ENCODE measurements around the gene HARS2.
"Not testable (repeated sequence)": the region's sequence is repeated elsewhere in the genome, so short reads cannot be mapped to it uniquely, and the experiment has no call there.

Gene HARS2, protein sequence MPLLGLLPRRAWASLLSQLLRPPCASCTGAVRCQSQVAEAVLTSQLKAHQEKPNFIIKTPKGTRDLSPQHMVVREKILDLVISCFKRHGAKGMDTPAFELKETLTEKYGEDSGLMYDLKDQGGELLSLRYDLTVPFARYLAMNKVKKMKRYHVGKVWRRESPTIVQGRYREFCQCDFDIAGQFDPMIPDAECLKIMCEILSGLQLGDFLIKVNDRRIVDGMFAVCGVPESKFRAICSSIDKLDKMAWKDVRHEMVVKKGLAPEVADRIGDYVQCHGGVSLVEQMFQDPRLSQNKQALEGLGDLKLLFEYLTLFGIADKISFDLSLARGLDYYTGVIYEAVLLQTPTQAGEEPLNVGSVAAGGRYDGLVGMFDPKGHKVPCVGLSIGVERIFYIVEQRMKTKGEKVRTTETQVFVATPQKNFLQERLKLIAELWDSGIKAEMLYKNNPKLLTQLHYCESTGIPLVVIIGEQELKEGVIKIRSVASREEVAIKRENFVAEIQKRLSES

DNA sequence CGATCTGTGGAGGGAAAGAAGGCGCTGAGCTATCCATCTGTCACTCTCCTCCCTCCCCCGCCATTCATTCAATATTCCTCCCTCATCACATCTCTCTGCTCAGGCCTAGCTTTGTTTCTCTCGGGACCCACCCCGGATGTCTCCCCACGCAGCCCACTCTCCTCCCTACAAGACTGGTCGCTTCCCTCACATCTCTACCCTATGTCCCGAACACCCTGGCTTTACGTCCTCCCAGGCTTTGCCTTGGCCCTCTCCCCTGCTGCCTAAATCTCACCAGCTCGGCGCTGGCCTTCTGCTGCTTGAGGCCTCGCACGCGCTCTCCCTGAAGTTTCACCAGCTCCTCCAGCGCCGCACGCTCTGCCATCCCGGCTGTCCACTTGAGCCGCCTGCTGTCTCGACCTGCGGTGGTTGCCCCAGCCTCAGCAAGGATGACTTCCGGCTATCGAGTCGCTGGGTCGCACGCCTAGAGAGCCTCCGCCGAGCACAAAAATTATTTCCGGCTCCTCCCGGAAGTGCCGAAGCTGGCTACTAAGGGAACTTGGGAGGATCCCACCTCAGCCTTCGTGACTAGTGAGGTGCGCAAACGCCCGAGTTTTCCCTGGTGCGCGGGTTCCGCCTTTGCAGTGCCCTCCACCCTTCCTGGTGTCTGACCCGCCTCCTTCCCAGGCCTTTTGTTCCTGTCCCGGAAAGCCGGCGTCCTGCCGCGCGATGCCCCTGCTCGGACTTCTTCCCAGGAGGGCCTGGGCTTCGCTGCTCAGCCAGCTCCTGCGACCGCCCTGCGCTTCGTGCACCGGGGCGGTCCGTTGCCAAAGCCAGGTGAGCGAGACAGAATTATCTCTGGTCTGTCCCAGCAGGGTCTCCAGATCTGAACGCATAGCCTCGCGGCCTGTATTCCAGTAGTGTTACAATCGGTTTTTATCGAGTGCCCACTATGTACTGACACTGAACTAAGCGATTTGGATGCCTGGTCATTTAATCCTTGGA is at the start of gene HARS2, which contains the start of gene HARS1:
HARS2 (plus strand) TSS at position 515 of the 984 bp plus-strand sequence; CDS start at position 709, 194 bp downstream.
HARS1 (minus strand) TSS at position 430 of the 984 bp plus-strand sequence; CDS start at position 364, 66 bp downstream.
- peak; percentile 97 for DNase-seq (ENCODE audit: low spot score)

DNA sequence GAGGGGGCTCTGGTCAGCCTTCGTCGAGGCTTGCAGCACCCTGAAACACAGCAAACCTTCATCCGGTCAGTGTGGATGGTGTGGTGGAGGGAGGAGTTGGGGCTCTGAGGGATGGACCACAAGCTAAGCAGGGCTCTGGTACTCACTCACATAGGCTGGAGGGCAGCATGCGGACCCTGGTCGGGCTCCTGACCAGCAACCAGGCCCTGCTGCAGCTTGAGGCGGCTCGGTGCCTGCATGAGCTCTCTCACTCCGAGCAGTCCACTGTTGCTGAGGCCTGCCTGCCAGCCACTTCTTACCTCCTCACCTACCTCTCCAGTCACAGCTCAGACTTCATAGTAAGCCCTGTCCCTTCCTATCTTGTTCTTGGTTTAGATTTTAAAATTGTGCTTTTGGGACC is 49.5 kb upstream of the HARS2 start:
- DNase-seq (ENCODE audit: low spot score), result no peak

DNA sequence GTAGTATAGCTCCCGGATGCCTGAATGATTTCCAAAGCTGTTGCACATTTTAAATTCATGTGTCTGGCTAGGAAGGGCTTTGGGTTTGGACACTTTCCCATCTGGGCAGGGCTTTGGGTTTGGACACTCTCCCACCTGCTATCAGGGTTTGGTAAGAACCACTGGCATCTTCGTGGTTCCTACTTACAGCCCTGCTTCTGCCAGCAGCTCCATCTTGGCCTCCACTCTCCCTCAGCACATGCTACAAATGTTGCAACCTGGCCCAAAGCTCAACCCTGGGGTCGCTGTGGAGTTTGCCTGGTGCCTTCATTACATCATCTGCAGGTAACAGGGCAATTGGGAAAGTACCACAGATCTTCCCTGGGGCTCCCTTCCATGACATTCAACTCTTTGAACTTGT is 48.5 kb upstream of the HARS2 start:
- peak; percentile 53 for DNase-seq (ENCODE audit: low spot score)

DNA sequence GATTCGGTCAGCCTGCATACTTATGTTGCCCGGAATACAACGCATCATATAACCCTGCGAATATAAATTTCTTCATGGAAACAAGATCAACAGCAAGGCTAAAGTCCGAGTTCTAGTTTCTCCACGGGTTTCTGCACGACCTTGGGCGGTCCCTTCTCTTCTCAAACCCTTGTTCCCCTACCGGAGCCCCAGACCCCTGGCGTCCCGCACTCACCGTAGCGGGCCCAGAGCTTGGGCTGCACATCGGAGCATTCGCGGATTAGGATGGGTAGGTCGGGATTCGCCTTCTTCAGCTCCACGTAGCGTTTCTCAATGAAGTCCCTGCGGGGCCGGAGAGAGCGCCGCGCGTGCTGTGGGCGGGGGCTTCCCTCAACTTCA is 44.2 kb upstream of the HARS2 start:
- DNase-seq (ENCODE audit: low spot score), result no peak

DNA sequence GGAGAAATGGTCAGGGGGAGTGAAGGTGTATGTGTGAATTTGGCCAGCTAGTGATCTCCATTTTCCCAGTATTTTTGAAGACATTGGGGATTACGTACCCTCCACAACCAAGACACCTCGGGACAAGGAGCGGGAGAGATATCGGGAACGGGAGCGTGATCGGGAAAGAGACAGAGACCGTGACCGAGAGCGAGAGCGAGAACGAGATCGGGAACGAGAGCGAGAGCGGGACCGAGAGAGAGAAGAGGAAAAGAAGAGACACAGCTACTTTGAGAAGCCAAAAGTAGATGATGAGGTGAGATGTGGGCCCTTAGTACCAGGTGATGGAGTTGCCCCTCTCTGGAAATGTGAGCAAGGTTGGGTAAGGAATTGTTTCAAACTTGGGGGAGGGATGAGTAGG is 32.4 kb upstream of the HARS2 start:
- no peak for DNase-seq (ENCODE audit: low spot score)

DNA sequence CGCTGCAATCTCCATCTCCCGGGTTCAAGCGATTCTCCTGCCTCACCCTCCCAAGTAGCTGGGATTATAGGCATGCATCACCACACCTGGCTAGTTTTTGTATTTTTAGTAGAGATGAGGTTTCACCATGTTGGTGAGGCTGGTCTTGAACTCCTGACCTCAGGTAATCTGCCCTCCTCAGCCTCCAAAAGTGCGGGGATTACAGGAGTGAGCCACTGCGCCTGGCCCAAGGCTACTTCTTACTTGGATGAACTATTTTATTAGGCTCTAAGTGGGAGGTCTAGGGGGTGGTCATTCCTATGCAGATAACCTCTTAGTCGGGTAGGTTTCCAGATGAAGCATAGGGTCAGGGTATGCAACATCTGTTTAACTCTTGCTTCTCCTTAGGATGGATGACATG is 30.9 kb upstream of the HARS2 start:
- DNase-seq (ENCODE audit: low spot score), result not testable (repeated sequence)

DNA sequence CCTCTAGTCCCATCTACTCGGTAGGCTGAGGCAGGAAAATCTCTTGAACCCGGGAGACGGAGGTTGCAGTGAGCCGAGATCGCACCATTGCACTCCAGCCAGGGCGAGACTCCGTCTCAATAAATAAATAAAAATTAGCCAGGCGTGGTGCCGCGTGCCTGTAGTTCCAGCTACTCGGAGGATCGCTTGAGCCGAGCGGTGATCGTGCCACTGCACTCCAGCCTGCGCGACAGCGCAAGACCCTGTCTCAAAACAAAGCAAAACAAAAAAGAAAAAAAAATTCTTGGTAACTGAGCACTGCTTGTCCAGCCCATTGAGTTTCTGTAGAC is 27.3 kb upstream of the HARS2 start:
- no peak for DNase-seq (ENCODE audit: low spot score)

DNA sequence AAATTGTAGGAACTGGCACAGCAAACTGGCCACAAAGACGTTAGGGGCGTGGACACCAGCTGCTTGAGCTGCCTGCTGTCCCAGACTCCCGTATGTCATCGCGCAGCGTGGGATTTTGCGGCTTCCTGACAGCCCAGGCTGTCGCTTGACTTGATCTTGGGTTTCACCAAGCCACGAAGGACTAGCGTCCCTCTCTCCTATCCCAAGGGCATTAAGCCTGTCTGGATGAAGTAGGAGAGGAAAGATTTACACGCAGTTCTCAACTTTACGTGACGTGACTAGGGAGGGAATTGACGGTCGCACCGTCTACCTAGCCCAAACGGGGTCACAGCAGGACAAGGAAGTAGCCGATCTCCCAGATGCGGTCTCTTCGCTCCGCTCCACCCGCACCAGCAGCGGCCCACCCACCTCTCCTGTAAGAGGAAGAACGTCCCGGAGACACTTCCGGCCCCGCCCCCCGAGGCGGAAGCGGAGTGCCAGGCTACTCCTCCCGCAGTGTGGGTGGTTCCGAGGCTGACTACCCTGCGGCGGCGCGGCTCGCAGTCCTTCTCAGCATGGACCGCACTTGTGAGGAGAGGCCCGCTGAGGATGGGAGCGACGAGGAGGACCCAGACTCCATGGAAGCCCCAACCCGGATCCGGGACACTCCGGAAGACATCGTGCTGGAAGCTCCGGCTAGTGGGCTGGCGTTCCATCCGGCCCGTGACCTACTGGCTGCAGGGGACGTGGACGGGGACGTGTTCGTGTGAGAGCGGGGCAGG is 26.7 kb upstream of the HARS2 start, which contains the start of gene WDR55:
WDR55 (plus strand) TSS at position 546 of the 761 bp plus-strand sequence; CDS start at position 555, 9 bp downstream.
- DNase-seq (ENCODE audit: low spot score), result peak; percentile 97

DNA sequence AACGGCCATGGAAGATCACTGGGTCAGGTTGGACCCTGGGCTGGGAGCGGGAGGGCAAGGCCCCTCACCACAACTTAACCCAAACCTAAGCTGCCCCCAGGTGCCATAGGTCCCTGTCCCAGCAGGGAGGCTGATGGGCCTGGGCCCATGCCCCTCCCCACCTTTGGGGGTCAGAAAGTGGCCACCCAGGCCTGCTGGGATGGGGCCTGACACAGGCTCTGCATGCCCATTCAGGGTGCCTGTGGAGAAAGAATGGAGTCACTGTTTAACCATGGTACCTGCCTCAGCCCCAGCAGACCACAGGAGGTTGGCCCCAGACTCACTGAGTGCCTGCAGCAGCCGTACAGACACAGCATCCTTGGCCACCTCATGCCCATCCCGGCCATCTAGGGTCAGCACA is 20.2 kb upstream of the HARS2 start:
- DNase-seq (ENCODE audit: low spot score), result not testable (repeated sequence)

DNA sequence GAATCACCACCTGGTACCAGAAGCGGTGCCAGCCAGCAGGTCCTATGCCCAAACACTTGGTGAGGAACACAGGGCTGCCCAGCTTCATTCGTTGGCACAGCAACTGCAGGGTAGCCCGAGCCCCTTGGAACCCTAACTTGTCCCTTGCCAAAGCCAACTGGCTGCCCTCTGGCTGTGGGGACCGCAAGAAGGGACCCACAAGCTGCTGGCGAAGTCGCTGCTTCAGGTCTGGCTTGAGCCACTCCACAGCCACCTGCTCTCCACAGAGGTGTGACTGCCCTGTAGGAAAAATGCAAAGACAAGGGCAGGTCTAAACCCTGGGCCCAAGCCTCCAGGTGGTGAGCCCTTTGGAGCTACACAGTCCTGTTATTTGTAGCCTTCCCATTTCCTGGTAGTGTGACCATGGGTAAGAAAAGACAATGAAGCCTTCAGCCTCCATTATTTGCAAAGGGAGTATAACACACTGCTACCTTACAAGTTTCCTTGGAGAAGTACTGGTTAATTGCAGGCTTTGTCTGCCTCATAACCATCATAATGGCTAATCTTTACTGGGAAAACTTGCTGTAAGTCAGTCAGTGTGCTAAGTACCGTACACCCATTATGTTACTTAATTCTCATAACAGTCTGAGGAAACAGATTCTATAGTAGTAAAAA is 19.7 kb upstream of the HARS2 start:
- no peak for DNase-seq (ENCODE audit: low spot score)

DNA sequence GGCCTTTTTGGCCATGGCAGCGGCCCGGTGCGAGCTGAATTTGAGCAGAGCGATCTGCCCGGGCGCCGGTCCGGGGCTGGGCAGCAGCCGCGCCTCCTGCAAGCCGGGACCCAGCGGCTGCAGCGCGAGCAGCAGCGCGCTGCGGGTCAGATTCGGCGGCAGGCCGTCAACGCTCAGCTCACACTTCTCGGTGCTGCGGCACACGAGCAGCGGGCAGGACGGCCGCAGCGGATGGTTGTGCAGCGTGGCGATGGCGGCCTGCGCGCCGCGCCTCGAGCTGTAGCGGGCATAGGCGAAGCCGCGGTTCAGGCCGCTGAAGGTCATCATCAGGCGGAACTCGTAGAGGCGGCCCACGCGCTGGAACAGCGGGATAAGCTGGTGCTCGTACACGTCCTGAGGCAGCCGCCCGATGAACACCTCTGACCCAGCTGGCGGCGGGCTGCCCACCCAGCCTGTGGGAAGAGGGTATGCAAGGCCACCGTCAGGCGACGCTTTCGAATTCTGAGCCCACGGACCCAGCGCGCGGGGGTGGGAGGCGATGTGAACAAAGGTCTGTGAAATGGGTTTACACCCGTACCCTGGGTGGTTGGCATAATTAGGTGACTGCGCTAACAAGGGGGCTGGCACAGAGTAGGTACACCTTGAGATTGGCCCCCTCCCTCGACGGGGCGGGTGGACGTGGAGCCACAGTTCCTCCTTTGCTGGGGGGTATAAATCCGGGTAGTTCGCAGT is 18.6 kb upstream of the HARS2 start:
- no peak for DNase-seq (ENCODE audit: low spot score)

DNA sequence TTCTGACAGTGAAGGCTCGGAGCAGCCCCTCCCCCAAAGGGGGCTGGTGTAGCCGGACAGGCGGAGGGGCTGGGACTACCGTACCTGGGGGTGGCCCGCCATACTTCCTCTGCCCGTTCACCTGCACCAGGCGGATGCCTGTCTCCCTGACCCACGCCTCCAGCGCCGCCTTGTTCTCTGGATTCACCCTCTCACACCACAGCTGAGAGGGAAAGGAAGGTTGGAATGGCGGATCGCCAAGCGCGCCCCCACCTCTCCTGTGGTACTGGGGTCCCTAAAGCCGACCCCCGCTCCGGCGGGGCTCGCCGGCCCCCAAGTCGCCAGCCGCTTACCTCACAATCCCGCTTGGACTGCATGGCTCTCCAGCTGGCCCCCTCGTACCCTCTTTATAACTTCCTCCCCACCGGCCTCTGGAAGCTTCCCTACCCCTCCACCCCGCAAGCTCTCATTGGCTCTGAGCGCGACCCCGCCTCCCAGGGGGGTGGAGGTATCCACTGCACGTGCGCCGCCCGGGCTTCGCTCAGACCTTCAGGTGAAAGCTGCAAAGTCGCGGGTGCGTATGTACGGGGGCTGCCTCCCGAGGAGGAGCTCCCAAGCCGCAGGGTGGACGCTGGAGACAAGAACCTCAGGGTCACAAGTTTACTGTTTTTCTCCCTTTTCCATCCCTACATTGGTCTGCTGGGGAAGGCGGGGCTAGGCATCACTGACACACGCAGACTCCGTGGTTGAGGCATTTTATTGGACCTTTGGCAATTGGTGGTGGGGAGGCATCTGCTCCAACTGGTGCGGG is 17.9 kb upstream of the HARS2 start, which contains the start of gene DND1:
DND1 (minus strand) TSS at position 390 of the 790 bp plus-strand sequence; CDS start at position 356, 34 bp downstream.
- DNase-seq (ENCODE audit: low spot score), result no peak

DNA sequence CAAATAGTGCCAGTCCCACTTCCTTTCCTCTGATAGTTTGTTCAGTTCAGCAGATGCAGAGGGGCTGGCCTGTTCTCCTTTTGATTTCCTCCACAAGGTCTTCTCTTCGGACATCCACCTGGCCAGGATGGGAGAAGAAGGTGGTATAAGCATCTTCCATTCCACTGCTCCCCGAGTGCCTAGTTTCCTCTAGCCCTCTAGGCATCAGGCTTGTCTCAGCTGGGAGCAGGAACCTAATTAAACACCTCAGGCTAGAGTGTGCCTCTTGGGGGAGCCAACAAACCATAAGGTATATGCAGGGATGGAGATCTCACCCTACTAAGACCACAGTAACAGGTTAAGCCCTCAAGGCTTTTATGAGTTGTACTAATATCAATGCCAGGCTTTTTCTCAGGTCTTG is 17.0 kb upstream of the HARS2 start:
- no peak for DNase-seq (ENCODE audit: low spot score)

DNA sequence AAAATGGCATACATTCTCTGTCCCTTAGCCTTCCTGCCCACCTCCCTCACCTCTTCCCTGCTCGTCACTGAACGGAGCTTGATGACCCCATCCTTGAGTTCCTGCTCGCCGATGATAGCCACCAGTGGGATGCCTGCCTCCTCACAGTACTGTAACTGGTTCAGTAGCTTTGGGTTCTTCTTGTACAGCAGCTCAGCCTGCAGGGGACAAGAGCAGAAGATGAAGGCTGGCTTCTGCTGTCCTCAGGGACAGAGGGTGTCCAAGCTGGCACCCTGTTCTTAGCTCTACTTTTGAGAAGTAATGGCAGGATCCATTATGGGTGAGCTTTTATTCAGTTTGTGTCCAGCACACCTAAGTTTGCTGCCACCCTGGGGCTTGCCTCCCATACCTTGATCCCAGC is 16.6 kb upstream of the HARS2 start:
- DNase-seq (ENCODE audit: low spot score), result no peak

DNA sequence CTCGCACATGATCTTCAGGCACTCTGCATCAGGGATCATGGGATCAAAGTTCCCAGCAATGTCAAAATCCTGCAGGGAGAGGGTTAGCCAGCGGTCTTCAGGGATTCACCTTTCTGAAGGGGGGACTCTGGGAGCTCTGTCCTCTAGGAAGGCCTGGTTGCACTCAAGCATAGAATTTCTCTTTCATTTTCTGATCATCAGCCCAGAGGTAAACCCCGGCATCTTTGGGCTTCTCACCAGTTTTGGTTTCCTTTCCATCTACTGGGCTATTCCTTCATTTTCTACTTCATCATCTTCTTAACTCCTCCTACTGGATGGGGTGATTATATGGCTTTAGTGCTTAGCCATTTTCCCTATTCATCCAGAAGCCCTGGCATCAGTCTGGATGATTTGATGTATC is 13.3 kb upstream of the HARS2 start:
- no peak for DNase-seq (ENCODE audit: low spot score)

DNA sequence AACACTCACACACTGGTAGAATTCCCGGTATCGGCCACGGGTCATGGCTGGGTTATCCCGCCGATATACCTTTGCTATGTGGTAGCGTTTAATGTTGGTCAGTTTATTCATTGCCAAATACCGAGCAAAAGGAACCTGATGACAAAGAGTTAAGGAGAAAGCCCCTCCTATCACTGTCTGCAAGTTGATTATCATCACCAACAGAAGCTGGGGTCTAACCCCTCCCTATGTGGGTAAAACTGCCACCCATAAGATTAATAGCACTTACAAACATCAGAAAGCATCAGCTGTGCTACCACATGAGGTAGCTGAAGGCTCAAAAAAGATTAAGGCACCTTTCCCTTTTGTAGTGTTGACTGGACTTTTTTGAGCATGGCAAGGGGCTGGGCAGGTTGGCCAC is 12.3 kb upstream of the HARS2 start:
- DNase-seq (ENCODE audit: low spot score), result no peak

DNA sequence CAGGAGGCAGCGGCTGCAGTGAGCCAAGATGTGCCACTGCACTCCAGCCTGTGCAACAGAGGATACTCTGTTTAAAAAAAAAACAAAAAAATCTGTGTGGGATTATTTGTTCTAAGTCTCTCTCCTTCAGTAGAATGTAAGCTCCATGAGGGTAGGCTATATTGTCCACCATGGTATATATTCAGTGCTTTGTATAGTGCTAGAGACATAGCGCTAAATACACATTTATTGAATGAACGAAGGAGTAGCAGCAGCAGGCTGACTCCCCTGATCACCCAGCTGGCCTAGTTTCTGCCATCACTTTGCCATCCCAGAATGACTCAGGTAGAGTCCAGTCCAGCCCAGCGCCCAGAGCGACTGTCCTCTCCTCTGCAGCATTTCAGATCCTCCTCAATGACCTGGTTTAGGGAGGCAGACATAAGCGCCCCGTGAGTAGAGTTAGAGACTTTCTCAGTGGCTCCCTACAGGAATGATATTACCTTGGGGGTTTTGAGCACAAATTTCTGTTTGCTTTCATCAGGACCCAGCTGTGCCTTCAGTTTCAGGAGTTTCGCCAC is 801 bp upstream of the HARS2 start:
- DNase-seq (ENCODE audit: low spot score), result no peak

DNA sequence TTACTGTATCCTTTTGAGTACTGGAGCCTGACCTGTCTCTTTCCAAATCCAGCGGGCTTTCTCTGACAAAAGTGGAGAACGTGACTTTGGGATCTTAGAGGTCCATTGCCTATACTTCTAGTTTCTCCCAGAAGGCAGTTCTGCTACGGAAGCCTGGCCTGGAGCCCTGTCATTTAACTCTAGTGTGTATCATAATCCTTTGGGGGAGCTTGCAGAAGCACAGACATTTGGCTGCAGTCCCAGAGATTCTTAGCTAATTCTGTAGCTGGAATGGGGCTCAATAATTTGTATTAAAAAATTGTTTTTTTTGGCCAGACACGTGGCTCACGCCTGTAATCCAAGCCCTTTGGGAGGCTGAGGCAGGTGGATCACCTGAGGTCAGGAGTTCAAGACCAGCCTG is 3.0 kb downstream of the HARS2 start:
- no peak for DNase-seq (ENCODE audit: low spot score)

DNA sequence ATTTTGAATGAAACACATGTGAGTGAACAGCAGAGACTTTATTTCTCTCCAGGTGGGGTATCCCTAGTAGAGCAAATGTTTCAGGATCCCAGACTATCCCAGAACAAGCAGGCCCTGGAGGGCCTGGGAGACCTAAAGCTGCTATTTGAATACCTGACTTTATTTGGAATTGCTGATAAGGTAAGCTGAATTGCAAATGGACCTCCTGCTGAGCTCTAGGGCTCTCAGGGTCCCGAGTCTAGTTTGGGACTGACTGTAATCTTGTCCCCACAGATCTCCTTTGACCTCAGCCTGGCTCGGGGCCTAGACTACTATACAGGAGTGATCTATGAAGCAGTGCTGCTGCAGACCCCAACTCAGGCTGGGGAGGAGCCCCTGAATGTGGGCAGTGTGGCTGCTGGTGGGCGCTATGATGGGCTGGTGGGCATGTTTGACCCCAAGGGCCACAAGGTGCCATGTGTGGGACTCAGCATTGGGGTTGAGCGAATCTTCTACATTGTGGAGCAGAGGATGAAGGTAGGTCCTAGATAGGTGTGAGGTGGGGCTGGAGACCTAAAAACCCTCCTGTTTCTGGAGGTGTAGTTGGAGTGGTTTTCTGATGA is 5.7 kb downstream of the HARS2 start:
- DNase-seq (ENCODE audit: low spot score), result no peak
